Breast epithelium (tissue), 4 donors: ENCODE data around the gene TECTA. TPM values are rescaled to one million over a fixed set of nuclear protein-coding genes. Genes with fewer than 3 reads are reported as not detected.

Experiments used
- DNase-seq, 2 donors: peaks; one replicate each; pipeline ENCODE4 v3.0.0-alpha.2; 2019; ENCODE audit warnings: low spot score in 2 of 2
- H3K27ac ChIP-seq, 2 donors: fragments of 200-600 bp; sonication (generic) in 1 of 2; one replicate each; pipeline ENCODE4 v1.5.1; 2016 to 2019; ENCODE audit warnings: mild to moderate bottlenecking in 1 of 2
- H3K27me3 ChIP-seq, 2 donors: fragments of 200-600 bp; sonication (generic) in 1 of 2; one replicate each; pipeline versions ENCODE4 v1.5.1 to v1.6.0; 2017 to 2019; ENCODE audit warnings: control low read depth in 1 of 2, mild to moderate bottlenecking in 1 of 2
- H3K36me3 ChIP-seq: fragments of 200-600 bp; one replicate; pipeline ENCODE4 v1.5.1; 2019
- H3K4me1 ChIP-seq, 2 donors: fragments of 200-600 bp; sonication (generic); one replicate each; pipeline ENCODE4 v1.5.1; 2016 to 2019; ENCODE audit warnings: control low read depth in 1 of 2
- H3K4me3 ChIP-seq, 3 donors: fragments of 200-600 bp; sonication (generic); 1 replicate in 2 of 3; 2 replicates in 1 of 3; pipeline ENCODE4 v1.5.1; 2016 to 2019; ENCODE audit warnings: mild to moderate bottlenecking in 3 of 3, moderate library complexity in 2 of 3
- H3K9me3 ChIP-seq, 2 donors: fragments of 200-600 bp; sonication (generic) in 1 of 2; one replicate each; pipeline ENCODE4 v1.5.1; 2016 to 2019; ENCODE audit warnings: control low read depth in 1 of 2
- POLR2A ChIP-seq: fragments of 450-650 bp; IDR thresholded peaks from one replicate; pipeline ENCODE4 v1.6.1; 2016; ENCODE audit warnings: antibody characterized with exemption, mild to moderate bottlenecking, moderate library complexity
- POLR2AphosphoS5 ChIP-seq, 3 donors: sonication (generic); formaldehyde crosslinking; IDR thresholded peaks; one replicate each; pipeline ENCODE4 v1.6.1; 2017; ENCODE audit warnings: antibody characterized with exemption in 3 of 3
- intact Hi-C: fragments of 100-400 bp; cut with DNase I; formaldehyde crosslinking; loops from one replicate; pipeline ENCODE4 v1.15.1; 2023; ENCODE audit warnings: low total_unique reads
- total RNA-seq, 3 donors: library from RNA; depleted of rRNA; stranded (reverse); fragments of >200 nt; gene quantifications; one replicate each; pipeline ENCODE4 v1.1.0, GENCODE V29; 2016
- TF ChIP-seq, protein P1 (sequence below), 3 donors: fragments of 450-650 bp; IDR thresholded peaks; one replicate each; pipeline ENCODE4 v1.5.1; 2016 to 2017; ENCODE audit warnings: antibody characterized with exemption in 3 of 3, mild to moderate bottlenecking in 3 of 3, moderate library complexity in 3 of 3

Gene TECTA
- total RNA-seq, 3 donors from 2014 or later = 0.64 to 1.3 (median 0.88) TPM

GRCh38 chr11:121226415-121227263 lies 125.6 kb downstream of the TECTA start:
- Histone ChIP-seq H3K36me3 (no peaks in the 10 kb centered on the region), H3K4me3 (no peak overlapping the region), H3K27me3 (no peaks in the 10 kb centered on the region), H3K9me3 (no peaks in the 10 kb centered on the region), H3K4me1 (no peaks in the 10 kb centered on the region), H3K27ac (no peak overlapping the region)
- DNase-seq = no peak
- no peak for TF ChIP-seq POLR2A
- no peak for TF ChIP-seq POLR2AphosphoS5 (IDR thresholded peaks at IDR 0.05)
- TF ChIP-seq, protein P1, sequence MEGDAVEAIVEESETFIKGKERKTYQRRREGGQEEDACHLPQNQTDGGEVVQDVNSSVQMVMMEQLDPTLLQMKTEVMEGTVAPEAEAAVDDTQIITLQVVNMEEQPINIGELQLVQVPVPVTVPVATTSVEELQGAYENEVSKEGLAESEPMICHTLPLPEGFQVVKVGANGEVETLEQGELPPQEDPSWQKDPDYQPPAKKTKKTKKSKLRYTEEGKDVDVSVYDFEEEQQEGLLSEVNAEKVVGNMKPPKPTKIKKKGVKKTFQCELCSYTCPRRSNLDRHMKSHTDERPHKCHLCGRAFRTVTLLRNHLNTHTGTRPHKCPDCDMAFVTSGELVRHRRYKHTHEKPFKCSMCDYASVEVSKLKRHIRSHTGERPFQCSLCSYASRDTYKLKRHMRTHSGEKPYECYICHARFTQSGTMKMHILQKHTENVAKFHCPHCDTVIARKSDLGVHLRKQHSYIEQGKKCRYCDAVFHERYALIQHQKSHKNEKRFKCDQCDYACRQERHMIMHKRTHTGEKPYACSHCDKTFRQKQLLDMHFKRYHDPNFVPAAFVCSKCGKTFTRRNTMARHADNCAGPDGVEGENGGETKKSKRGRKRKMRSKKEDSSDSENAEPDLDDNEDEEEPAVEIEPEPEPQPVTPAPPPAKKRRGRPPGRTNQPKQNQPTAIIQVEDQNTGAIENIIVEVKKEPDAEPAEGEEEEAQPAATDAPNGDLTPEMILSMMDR (IDR thresholded peaks at IDR 0.05) = no peak
- intact Hi-C loops = no loop called here

DNA sequence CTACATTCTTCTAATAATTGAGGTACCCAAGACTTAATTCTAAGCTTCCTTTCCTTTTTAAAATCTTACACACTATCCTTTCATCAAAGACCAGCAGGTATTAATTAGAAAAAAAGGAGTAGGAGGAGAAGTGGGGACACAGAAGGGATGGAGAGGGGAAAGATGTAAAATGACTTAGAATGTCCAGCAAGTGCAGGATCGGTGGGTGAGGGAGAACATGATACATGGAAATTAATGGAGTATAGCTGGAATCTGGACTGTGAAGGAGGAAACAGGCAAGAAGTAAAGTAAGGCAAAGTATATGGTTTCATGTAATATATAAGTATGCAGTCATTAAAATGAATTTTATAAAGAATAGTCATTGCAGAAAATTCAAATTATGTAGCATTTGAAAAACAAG lies 127.8 kb downstream of the TECTA start:
- TF ChIP-seq, protein P1 (IDR thresholded peaks at IDR 0.05) = no peak
- no peak for TF ChIP-seq POLR2A
- no peak for TF ChIP-seq POLR2AphosphoS5 (IDR thresholded peaks at IDR 0.05)
- H3K27ac ChIP-seq = no peak overlapping the region
- no peak for DNase-seq
- intact Hi-C loops = no loop called here
- no peaks in the 10 kb centered on the region for H3K27me3 ChIP-seq
- H3K4me3 ChIP-seq = no peak overlapping the region
- no peaks in the 10 kb centered on the region for H3K36me3 ChIP-seq
- H3K4me1 ChIP-seq = no peaks in the 10 kb centered on the region
- no peaks in the 10 kb centered on the region for H3K9me3 ChIP-seq

DNA sequence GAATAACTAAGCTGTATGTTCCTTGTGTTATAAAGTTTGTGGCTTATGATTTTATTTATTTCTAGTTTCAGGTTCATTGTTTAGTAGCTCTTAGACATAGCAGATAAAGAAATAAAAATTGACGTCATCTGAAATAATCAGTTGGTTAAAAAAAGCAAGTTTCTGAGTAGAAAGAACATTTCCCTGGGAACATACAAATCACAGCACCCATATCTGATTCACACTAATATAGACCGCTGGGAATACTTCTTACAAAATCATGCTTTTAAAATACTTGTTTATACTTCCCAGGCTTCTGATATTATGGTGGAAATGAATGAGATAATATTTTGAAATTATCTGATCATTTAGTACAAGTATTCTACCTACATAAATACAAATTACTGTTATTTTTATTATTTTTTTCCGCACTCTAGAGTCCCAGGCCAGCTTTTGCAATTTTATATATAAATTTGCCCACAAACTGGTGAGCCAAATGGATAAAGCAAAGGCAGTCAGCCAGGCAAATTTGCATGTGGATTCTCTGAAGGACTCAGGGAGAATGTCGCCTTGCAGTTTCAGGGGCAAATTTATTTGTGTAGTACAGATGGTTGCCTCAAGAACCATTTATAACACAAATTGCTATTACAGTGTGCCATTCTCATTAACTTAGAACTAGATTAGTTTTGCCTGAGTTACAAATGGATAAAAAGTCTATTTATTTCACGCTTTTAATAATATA lies 128.6 kb downstream of the TECTA start:
- TF ChIP-seq POLR2A (no peak), POLR2AphosphoS5 (IDR thresholded peaks at IDR 0.05) (no peak)
- TF ChIP-seq, protein P1 (IDR thresholded peaks at IDR 0.05) = no peak
- H3K27ac ChIP-seq = no peak overlapping the region
- no peak overlapping the region for H3K4me3 ChIP-seq
- H3K4me1 ChIP-seq = no peaks in the 10 kb centered on the region
- DNase-seq = no peak
- H3K36me3 ChIP-seq = no peaks in the 10 kb centered on the region
- no peaks in the 10 kb centered on the region for H3K9me3 ChIP-seq
- intact Hi-C loops = no loop called here
- H3K27me3 ChIP-seq = no peaks in the 10 kb centered on the region

DNA sequence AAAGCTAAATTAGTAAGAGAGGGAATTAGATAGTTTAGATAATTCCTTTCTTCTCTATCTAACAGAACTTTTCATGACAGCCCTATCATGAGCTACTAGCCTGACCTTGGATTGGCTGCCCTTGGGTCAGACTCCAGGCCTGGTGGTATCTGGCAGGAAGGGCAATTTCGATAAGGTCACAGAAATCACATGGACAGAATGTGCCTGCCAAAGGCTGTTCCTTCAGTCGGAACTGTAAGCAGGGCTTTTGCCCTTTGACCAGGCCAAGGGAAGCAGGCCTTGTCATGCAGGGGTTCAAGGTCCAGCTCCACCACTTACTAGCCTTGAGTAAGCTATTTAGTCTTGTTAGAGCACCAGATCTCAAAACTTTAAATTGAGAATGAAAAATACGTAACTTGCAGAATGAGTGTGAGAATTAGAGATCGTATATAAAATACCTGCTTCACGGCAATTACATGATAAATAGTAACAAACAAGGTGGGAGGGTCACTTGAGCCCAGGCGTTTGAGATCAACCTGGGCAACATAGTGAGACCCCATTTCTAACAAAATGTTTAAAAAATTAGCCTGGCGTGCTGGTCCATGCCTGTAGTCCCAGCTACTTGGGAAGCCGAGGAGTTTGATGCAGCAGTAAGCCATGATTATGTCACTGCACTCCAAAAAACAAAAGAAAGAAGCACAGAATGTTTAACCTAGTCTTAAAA lies 130.7 kb downstream of the TECTA start:
- Histone ChIP-seq H3K4me3 (no peak overlapping the region), H3K9me3 (no peaks in the 10 kb centered on the region), H3K27me3 (no peaks in the 10 kb centered on the region), H3K27ac (no peak overlapping the region), H3K36me3 (no peaks in the 10 kb centered on the region), H3K4me1 (no peaks in the 10 kb centered on the region)
- TF ChIP-seq, protein P1 (IDR thresholded peaks at IDR 0.05) = no peak
- TF ChIP-seq POLR2AphosphoS5 (IDR thresholded peaks at IDR 0.05) (no peak), POLR2A (no peak)
- intact Hi-C loops = no loop called here
- no peak for DNase-seq
